ENCODE measurements around the gene SNX18. TPM values are rescaled to one million over a fixed set of nuclear protein-coding genes. Genes with fewer than 3 reads are reported as not detected.

Gene SNX18
- total RNA-seq, 2 experiments from 2014 or later = 6.3 to 14.6 TPM

DNA sequence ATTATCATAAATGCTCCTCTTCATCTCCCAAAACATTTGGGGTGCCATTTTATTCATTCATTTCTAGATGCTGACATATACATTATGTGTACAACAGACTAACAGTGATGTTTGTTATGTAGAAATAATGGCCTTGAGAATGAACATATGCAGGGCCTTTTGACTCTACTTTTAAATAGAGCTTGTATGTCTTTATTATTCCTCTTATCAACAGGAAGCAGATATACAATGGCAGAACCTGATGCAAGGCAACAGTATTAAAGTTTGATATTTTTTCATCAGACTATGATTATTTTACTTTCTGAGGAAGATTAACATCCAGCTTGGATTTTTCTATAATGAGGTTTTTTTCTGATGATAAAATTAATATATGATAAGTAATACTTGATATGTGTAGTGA is 44.1 kb downstream of the SNX18 start:
- no peak for DNase-seq (ENCODE audit: low spot score)
- Histone ChIP-seq H3K79me2 (ENCODE audit: insufficient read depth, low read depth, low read length) (no peaks in the 10 kb centered on the region), H4K20me1 (ENCODE audit: insufficient read depth, low read length) (no peaks in the 10 kb centered on the region), H3K36me3 (ENCODE audit: insufficient read depth, low read length) (no peaks in the 10 kb centered on the region), H3K27ac (ENCODE audit: low read depth, low read length, poor library complexity, severe bottlenecking) (no peak overlapping the region), H3K9me2 (ENCODE audit: insufficient read depth, low read length) (no peaks in the 10 kb centered on the region), H3K4me1 (ENCODE audit: insufficient read depth, low read length, poor library complexity, severe bottlenecking) (no peaks in the 10 kb centered on the region), H3K9me3 (ENCODE audit: low read length) (no peaks in the 10 kb centered on the region), H3K4me3 (ENCODE audit: low read depth, low read length, poor library complexity, severe bottlenecking) (no peak overlapping the region), H3K4me2 (ENCODE audit: low read length) (no peak overlapping the region), H2AFZ (ENCODE audit: low read length) (no peak overlapping the region)
- CTCF ChIA-PET (ENCODE audit: unreplicated experiment) = no interaction called here
- intact Hi-C loops (cut with micrococcal nuclease; ENCODE audit: unreplicated experiment) = no loop called here
- no TSS peak for BruUV-seq (replicated peaks)
- POLR2A ChIA-PET = interaction anchor here (0.7 to 2.1 kb wide), 3 partner anchors 12 to 61 kb away, joined by 3 to 6 read pairs (median 5); no protein-coding TSS in a partner anchor
- TF ChIP-seq, protein P1, sequence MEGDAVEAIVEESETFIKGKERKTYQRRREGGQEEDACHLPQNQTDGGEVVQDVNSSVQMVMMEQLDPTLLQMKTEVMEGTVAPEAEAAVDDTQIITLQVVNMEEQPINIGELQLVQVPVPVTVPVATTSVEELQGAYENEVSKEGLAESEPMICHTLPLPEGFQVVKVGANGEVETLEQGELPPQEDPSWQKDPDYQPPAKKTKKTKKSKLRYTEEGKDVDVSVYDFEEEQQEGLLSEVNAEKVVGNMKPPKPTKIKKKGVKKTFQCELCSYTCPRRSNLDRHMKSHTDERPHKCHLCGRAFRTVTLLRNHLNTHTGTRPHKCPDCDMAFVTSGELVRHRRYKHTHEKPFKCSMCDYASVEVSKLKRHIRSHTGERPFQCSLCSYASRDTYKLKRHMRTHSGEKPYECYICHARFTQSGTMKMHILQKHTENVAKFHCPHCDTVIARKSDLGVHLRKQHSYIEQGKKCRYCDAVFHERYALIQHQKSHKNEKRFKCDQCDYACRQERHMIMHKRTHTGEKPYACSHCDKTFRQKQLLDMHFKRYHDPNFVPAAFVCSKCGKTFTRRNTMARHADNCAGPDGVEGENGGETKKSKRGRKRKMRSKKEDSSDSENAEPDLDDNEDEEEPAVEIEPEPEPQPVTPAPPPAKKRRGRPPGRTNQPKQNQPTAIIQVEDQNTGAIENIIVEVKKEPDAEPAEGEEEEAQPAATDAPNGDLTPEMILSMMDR (conservative IDR thresholded peaks at IDR 0.05; ENCODE audit: low read length) = no peak
- no peak for TF ChIP-seq EZH2phosphoT487 (IDR thresholded peaks at IDR 0.05; ENCODE audit: borderline replicate concordance, low read depth, low read length)

DNA sequence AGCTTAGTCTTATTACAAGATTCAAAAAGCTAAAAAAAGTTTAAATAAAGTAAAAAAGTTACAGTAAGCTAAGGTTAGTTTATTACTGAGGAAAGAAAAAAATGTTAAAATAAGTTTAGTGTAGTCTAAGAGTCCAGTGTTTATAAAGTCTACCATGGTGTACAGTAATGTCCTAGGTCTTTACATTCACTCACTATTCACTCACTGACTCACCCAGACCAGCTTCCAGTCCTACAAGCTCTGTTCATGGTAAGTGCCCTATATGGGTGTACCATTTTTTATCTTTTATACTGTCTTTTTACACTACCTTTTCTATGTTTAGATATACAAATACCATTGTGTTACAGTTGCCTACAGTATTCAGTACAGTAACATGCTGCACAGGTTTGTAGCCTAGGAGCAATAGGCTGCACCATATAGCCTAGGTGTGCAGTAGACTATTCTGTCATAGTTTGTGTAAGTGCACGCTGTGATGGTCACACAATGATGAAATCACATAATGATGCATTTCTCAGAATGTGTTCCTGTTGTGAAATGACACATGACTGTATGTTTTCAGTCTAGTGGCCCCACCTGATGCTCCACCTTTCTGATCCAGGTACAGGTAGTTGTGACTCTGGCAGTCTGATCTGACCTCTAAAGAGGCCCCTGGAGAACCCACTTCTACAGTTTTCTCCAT is 45.7 kb downstream of the SNX18 start:
- Histone ChIP-seq H3K27ac (ENCODE audit: low read depth, low read length, poor library complexity, severe bottlenecking) (no peak overlapping the region), H3K4me3 (ENCODE audit: low read depth, low read length, poor library complexity, severe bottlenecking) (no peak overlapping the region), H3K36me3 (ENCODE audit: insufficient read depth, low read length) (no peaks in the 10 kb centered on the region), H3K4me1 (ENCODE audit: insufficient read depth, low read length, poor library complexity, severe bottlenecking) (no peaks in the 10 kb centered on the region), H4K20me1 (ENCODE audit: insufficient read depth, low read length) (no peaks in the 10 kb centered on the region), H3K9me3 (ENCODE audit: low read length) (no peaks in the 10 kb centered on the region), H3K79me2 (ENCODE audit: insufficient read depth, low read depth, low read length) (no peaks in the 10 kb centered on the region), H2AFZ (ENCODE audit: low read length) (no peak overlapping the region), H3K9me2 (ENCODE audit: insufficient read depth, low read length) (no peaks in the 10 kb centered on the region), H3K4me2 (ENCODE audit: low read length) (no peak overlapping the region)
- ChIA-PET CTCF (ENCODE audit: unreplicated experiment) (no interaction called here), POLR2A (interaction anchor here (0.6 to 2.1 kb wide), 6 partner anchors 11 to 166 kb away, joined by 3 to 6 read pairs (median 4); no protein-coding TSS in a partner anchor)
- DNase-seq (ENCODE audit: low spot score) = no peak
- no TSS peak for BruUV-seq (replicated peaks)
- intact Hi-C loops (cut with micrococcal nuclease; ENCODE audit: unreplicated experiment) = no loop called here
- no peak for TF ChIP-seq EZH2phosphoT487 (IDR thresholded peaks at IDR 0.05; ENCODE audit: borderline replicate concordance, low read depth, low read length)
- TF ChIP-seq, protein P1 (conservative IDR thresholded peaks at IDR 0.05; ENCODE audit: low read length) = no peak

DNA sequence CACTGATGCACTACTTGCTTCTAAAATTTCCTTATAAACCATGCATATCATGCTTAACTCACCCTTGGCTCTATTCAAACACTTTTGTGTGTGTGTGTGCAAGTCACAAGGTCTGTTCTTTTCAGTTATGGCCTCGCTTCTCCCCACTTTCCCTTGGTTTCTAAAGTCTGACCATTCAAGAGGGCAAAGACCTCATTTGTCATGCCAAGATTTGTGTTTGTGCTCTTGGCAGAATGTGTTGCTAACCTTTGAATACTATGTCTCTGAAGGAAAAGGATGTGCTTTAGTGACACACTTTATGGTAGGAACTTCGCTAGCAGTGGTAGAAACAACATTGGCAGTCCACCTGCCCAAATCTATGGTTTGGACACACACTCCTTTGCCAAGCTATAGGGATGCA is 50.4 kb downstream of the SNX18 start:
- CTCF ChIA-PET (ENCODE audit: unreplicated experiment) = no interaction called here

More for the DNA sequence above, 50.4 kb downstream of the SNX18 start:
- no peaks in the 10 kb centered on the region for H4K20me1 ChIP-seq (ENCODE audit: insufficient read depth, low read length)
- intact Hi-C loops (cut with micrococcal nuclease; ENCODE audit: unreplicated experiment) = no loop called here
- BruUV-seq (replicated peaks) = no TSS peak
- no peak overlapping the region for H3K27ac ChIP-seq (ENCODE audit: low read depth, low read length, poor library complexity, severe bottlenecking)
- no peak for DNase-seq (ENCODE audit: low spot score)
- POLR2A ChIA-PET = interaction anchor here (0.8 kb wide), 1 partner anchor 12 kb away, joined by 3 read pairs; no protein-coding TSS in a partner anchor
- H2AFZ ChIP-seq (ENCODE audit: low read length) = no peak overlapping the region
- no peaks in the 10 kb centered on the region for H3K36me3 ChIP-seq (ENCODE audit: insufficient read depth, low read length)
- H3K4me1 ChIP-seq (ENCODE audit: insufficient read depth, low read length, poor library complexity, severe bottlenecking) = no peaks in the 10 kb centered on the region
- H3K4me2 ChIP-seq (ENCODE audit: low read length) = no peak overlapping the region
- no peaks in the 10 kb centered on the region for H3K79me2 ChIP-seq (ENCODE audit: insufficient read depth, low read depth, low read length)
- no peak overlapping the region for H3K4me3 ChIP-seq (ENCODE audit: low read depth, low read length, poor library complexity, severe bottlenecking)
- no peaks in the 10 kb centered on the region for H3K9me2 ChIP-seq (ENCODE audit: insufficient read depth, low read length)
- TF ChIP-seq EZH2phosphoT487 (IDR thresholded peaks at IDR 0.05; ENCODE audit: borderline replicate concordance, low read depth, low read length) = no peak
- TF ChIP-seq, protein P1 (conservative IDR thresholded peaks at IDR 0.05; ENCODE audit: low read length) = no peak
- no peaks in the 10 kb centered on the region for H3K9me3 ChIP-seq (ENCODE audit: low read length)
